ENCODE data around the gene TTLL11. TPM values are rescaled to one million over a fixed set of nuclear protein-coding genes. Genes with fewer than 3 reads are reported as not detected.

Gene TTLL11
- total RNA-seq, 4 donors from 2014 or later: 15.1 to 42.6 (median 29.1) TPM

GRCh38 chr9:122128007-122128968 lies 35.2 kb upstream of the TTLL11 start:
- H3K36me3 ChIP-seq: no peaks in the 10 kb centered on the region
- peak; percentile 20 for ATAC-seq
- no peaks in the 10 kb centered on the region for H3K9me3 ChIP-seq
- H3K4me1 ChIP-seq: peaks cover 0 to 42% (median 27%) of the 10 kb centered on the region in 3 donors
- H3K27ac ChIP-seq: peak overlapping the region in 2 of 4 donors; percentile 23 to 31
- no peak overlapping the region for H3K4me3 ChIP-seq
- TF ChIP-seq CTCF (IDR thresholded peaks at IDR 0.05) (no peak), POLR2AphosphoS5 (IDR thresholded peaks at IDR 0.05) (no peak), POLR2A (IDR thresholded peaks at IDR 0.05) (no peak), EP300 (IDR thresholded peaks at IDR 0.05) (no peak)
- WGBS, 2 donors (ENCODE audit: low coverage in 1 of 2): 87 to 97% methylated on average over 3 to 6 of the region's 24 CpGs
- H3K27me3 ChIP-seq: peaks cover 30% of the 10 kb centered on the region

GRCh38 chr9:122127396-122127798 lies 34.3 kb upstream of the TTLL11 start:
- H3K9me3 ChIP-seq: no peaks in the 10 kb centered on the region
- H3K27ac ChIP-seq: peak overlapping the region in 1 of 4 donors; percentile 23
- H3K27me3 ChIP-seq: peaks cover 30% of the 10 kb centered on the region
- peaks cover 0 to 50% (median 27%) of the 10 kb centered on the region in 3 donors for H3K4me1 ChIP-seq
- no peak for TF ChIP-seq CTCF (IDR thresholded peaks at IDR 0.05)
- no peak for TF ChIP-seq POLR2AphosphoS5 (IDR thresholded peaks at IDR 0.05)
- no peak for TF ChIP-seq EP300 (IDR thresholded peaks at IDR 0.05)
- TF ChIP-seq POLR2A (IDR thresholded peaks at IDR 0.05): no peak
- no peak overlapping the region for H3K4me3 ChIP-seq
- no peak for ATAC-seq
- no peaks in the 10 kb centered on the region for H3K36me3 ChIP-seq
- WGBS, 2 donors (ENCODE audit: low coverage in 1 of 2): no CpG with 5 or more reads among the region's 10 CpGs

GRCh38 chr9:122126331-122127261 lies 33.5 kb upstream of the TTLL11 start:
- TF ChIP-seq POLR2AphosphoS5 (IDR thresholded peaks at IDR 0.05) (no peak), POLR2A (IDR thresholded peaks at IDR 0.05) (no peak), EP300 (IDR thresholded peaks at IDR 0.05) (no peak), CTCF (IDR thresholded peaks at IDR 0.05) (no peak)
- ATAC-seq: no peak
- 26% methylated on average over 38 of the region's 64 CpGs; no CpG with 5 or more reads in 1 of the 2 donors for WGBS, 2 donors (ENCODE audit: low coverage in 1 of 2)
- H3K4me3 ChIP-seq: peak overlapping the region; percentile 2 to 44
- peaks cover 30% of the 10 kb centered on the region for H3K27me3 ChIP-seq
- H3K36me3 ChIP-seq: no peaks in the 10 kb centered on the region
- peaks cover 0 to 45% (median 22%) of the 10 kb centered on the region in 3 donors for H3K4me1 ChIP-seq
- H3K27ac ChIP-seq: peak overlapping the region in 2 of 4 donors; percentile 3 to 51
- H3K9me3 ChIP-seq: no peaks in the 10 kb centered on the region

- peaks cover 0 to 36% (median 16%) of the 10 kb centered on the region in 3 donors for H3K4me1 ChIP-seq
- peak overlapping the region in 2 of 4 donors; percentile 9 to 51 for H3K27ac ChIP-seq
- peak overlapping the region in 1 of 2 donors; percentile 44 for H3K4me3 ChIP-seq
- no peak for ATAC-seq
- no peaks in the 10 kb centered on the region for H3K36me3 ChIP-seq
- 53 to 100% methylated on average over 1 to 5 of the region's 21 CpGs for WGBS, 2 donors (ENCODE audit: low coverage in 1 of 2)
- no peaks in the 10 kb centered on the region for H3K9me3 ChIP-seq
- H3K27me3 ChIP-seq: peaks cover 30% of the 10 kb centered on the region
- TF ChIP-seq CTCF (IDR thresholded peaks at IDR 0.05) (no peak), POLR2A (IDR thresholded peaks at IDR 0.05) (no peak), POLR2AphosphoS5 (IDR thresholded peaks at IDR 0.05) (no peak), EP300 (IDR thresholded peaks at IDR 0.05) (no peak)
These were observed 32.6 kb upstream of the TTLL11 start for GRCh38 chr9:122125509-122126330.

All from gastroesophageal sphincter (tissue), 4 donors.